GM19463 (cell line): Measurements from ENCODE around the gene CRB1.

ENCODE experiments used
- ATAC-seq: cut with Tn5 transposase; IDR thresholded peaks from one replicate; pipeline ENCODE4 v1.9.1; 2021; ENCODE audit warnings: mild to moderate bottlenecking, moderate library complexity; ENCODE audit not compliant: unreplicated experiment

The CRB1 gene

GRCh38 chr1:197268012-197268411 is at the start of gene CRB1:
Gene CRB1, plus strand, starts transcription at chr1:197268252. Its CDS starts 161 bp downstream, at chr1:197268413.
- ATAC-seq = no peak

- no peak for ATAC-seq
These were observed 49.2 kb upstream of the CRB1 start for GRCh38 chr1:197218857-197219256.

- ATAC-seq = no peak
These were observed 45.9 kb upstream of the CRB1 start for GRCh38 chr1:197222025-197222685.

GRCh38 chr1:197222780-197223179 is 45.3 kb upstream of the CRB1 start:
- ATAC-seq = no peak

GRCh38 chr1:197224160-197224559 is 43.9 kb upstream of the CRB1 start:
- ATAC-seq = no peak

- no peak for ATAC-seq
These were observed 42.4 kb upstream of the CRB1 start for GRCh38 chr1:197225611-197226010.

GRCh38 chr1:197234581-197234980 is 33.5 kb upstream of the CRB1 start:
- no peak for ATAC-seq

- no peak for ATAC-seq
These were observed 32.7 kb upstream of the CRB1 start for GRCh38 chr1:197235355-197235754.

GRCh38 chr1:197247465-197247864 is 20.6 kb upstream of the CRB1 start:
- ATAC-seq = no peak

- ATAC-seq = no peak
These were observed 18.7 kb upstream of the CRB1 start for GRCh38 chr1:197249324-197249723.

GRCh38 chr1:197250616-197251015 is 17.4 kb upstream of the CRB1 start:
- ATAC-seq = no peak

GRCh38 chr1:197252973-197253372 is 15.1 kb upstream of the CRB1 start:
- no peak for ATAC-seq

- ATAC-seq = no peak
These were observed 13.2 kb upstream of the CRB1 start for GRCh38 chr1:197254866-197255265.

- no peak for ATAC-seq
These were observed 3.0 kb upstream of the CRB1 start for GRCh38 chr1:197264936-197265567.

GRCh38 chr1:197269053-197269452 is 1.0 kb downstream of the CRB1 start:
- no peak for ATAC-seq

- ATAC-seq = no peak
These were observed 4.7 kb downstream of the CRB1 start for GRCh38 chr1:197272791-197273190.

GRCh38 chr1:197277166-197277565 is 9.1 kb downstream of the CRB1 start:
- no peak for ATAC-seq

GRCh38 chr1:197284325-197284724 is 16.3 kb downstream of the CRB1 start:
- ATAC-seq = no peak

GRCh38 chr1:197284966-197285365 is 16.9 kb downstream of the CRB1 start:
- no peak for ATAC-seq

- no peak for ATAC-seq
These were observed 17.6 kb downstream of the CRB1 start for GRCh38 chr1:197285526-197286205.

- no peak for ATAC-seq
These were observed 18.6 kb downstream of the CRB1 start for GRCh38 chr1:197286634-197287033.

GRCh38 chr1:197287863-197288262 is 19.8 kb downstream of the CRB1 start:
- ATAC-seq = no peak
